DOHH2 (cell line): ENCODE results near the gene TULP4.
"Not testable (repeated sequence)": the region's sequence is repeated elsewhere in the genome, so short reads cannot be mapped to it uniquely, and the experiment has no call there.

Experiments
- H3F3A ChIP-seq: fragments of 200-600 bp; sonication (generic), shearing (Covaris generic); 2 replicates; pipeline ENCODE4 v1.6.0; 2016; ENCODE audit warnings: antibody characterized with exemption, mild to moderate bottlenecking; ENCODE audit not compliant: control insufficient read depth, insufficient read depth
- H3K27ac ChIP-seq: fragments of 200-600 bp; sonication (generic); 2 replicates; pipeline ENCODE4 v1.5.1; 2014; ENCODE audit warnings: low read depth, mild to moderate bottlenecking, low read length, moderate library complexity
- H3K27me3 ChIP-seq: fragments of 200-600 bp; sonication (generic); 2 replicates; pipeline ENCODE4 v1.6.1; 2014; ENCODE audit warnings: mild to moderate bottlenecking, low read length, mixed read lengths; ENCODE audit not compliant: control insufficient read depth
- H3K36me3 ChIP-seq: fragments of 200-600 bp; sonication (generic); 2 replicates; pipeline ENCODE4 v1.6.1; 2014; ENCODE audit warnings: mild to moderate bottlenecking, low read length, moderate library complexity, mixed read lengths; ENCODE audit not compliant: control insufficient read depth
- H3K4me1 ChIP-seq: fragments of 200-600 bp; sonication (generic); 2 replicates; pipeline ENCODE4 v1.6.1; 2014; ENCODE audit warnings: mild to moderate bottlenecking, low read length, mixed read lengths; ENCODE audit not compliant: control insufficient read depth
- H3K4me2 ChIP-seq: fragments of 200-600 bp; sonication (generic); 2 replicates; pipeline ENCODE4 v1.6.0; 2014; ENCODE audit warnings: mild to moderate bottlenecking, low read length, moderate library complexity
- H3K4me3 ChIP-seq: fragments of 200-600 bp; sonication (generic); 2 replicates; pipeline ENCODE4 v1.5.1; 2014; ENCODE audit warnings: mild to moderate bottlenecking, low read length, mixed read lengths
- H3K79me2 ChIP-seq: fragments of 200-600 bp; sonication (generic); 2 replicates; pipeline ENCODE4 v1.6.1; 2014; ENCODE audit warnings: mild to moderate bottlenecking, low read length, mixed read lengths; ENCODE audit not compliant: control insufficient read depth
- H3K9me2 ChIP-seq: fragments of 200-600 bp; sonication (generic); replicated peaks from 2 replicates; pipeline ENCODE4 v1.6.1; 2014; ENCODE audit warnings: mild to moderate bottlenecking, low read length, mixed read lengths; ENCODE audit not compliant: control insufficient read depth
- H3K9me3 ChIP-seq: fragments of 200-600 bp; sonication (generic); 2 replicates; pipeline ENCODE4 v1.6.1; 2014; ENCODE audit warnings: antibody characterized with exemption, low read length, mixed read lengths; ENCODE audit not compliant: control insufficient read depth, insufficient read depth
- H4K20me1 ChIP-seq: fragments of 200-600 bp; sonication (generic); 2 replicates; pipeline ENCODE4 v1.6.0; 2014; ENCODE audit warnings: low read depth, mild to moderate bottlenecking, antibody characterized with exemption, low read length, moderate library complexity; ENCODE audit not compliant: control insufficient read depth, insufficient read depth
- CTCF ChIP-seq: fragments of 200-600 bp; sonication (generic); IDR thresholded peaks from one replicate; pipeline ENCODE4 v1.5.1; 2014; ENCODE audit warnings: antibody characterized with exemption, mild to moderate bottlenecking, low read depth, low read length; ENCODE audit not compliant: poor library complexity, severe bottlenecking
- EZH2phosphoT487 ChIP-seq: fragments of 200-600 bp; sonication (generic); IDR thresholded peaks from 2 replicates; pipeline ENCODE4 v1.6.1; 2017; ENCODE audit warnings: borderline replicate concordance, mild to moderate bottlenecking, antibody characterized with exemption, low read length, moderate library complexity, mixed read lengths

The TULP4 gene

GRCh38 chr6:158467923-158468322, 155.7 kb downstream of the TULP4 start:
- Histone ChIP-seq H3K9me3 (no peaks in the 10 kb centered on the region), H4K20me1 (no peaks in the 10 kb centered on the region), H3K27me3 (no peaks in the 10 kb centered on the region), H3K4me1 (no peaks in the 10 kb centered on the region), H3K27ac (no peak overlapping the region), H3K79me2 (no peaks in the 10 kb centered on the region), H3K36me3 (peaks cover 22% of the 10 kb centered on the region), H3K4me2 (no peak overlapping the region), H3F3A (no peaks in the 10 kb centered on the region), H3K9me2 (no peaks in the 10 kb centered on the region), H3K4me3 (no peak overlapping the region)
- TF ChIP-seq EZH2phosphoT487 (no peak), CTCF (no peak)

GRCh38 chr6:158468666-158469065, 156.4 kb downstream of the TULP4 start:
- TF ChIP-seq EZH2phosphoT487: no peak
- no peak for TF ChIP-seq CTCF
- H3K9me3 ChIP-seq: no peaks in the 10 kb centered on the region
- H3K9me2 ChIP-seq: no peaks in the 10 kb centered on the region
- H3K4me1 ChIP-seq: no peaks in the 10 kb centered on the region
- H3F3A ChIP-seq: no peaks in the 10 kb centered on the region
- H4K20me1 ChIP-seq: no peaks in the 10 kb centered on the region
- H3K27me3 ChIP-seq: no peaks in the 10 kb centered on the region
- H3K27ac ChIP-seq: no peak overlapping the region
- no peaks in the 10 kb centered on the region for H3K79me2 ChIP-seq
- no peak overlapping the region for H3K4me3 ChIP-seq
- H3K36me3 ChIP-seq: peaks cover 22% of the 10 kb centered on the region
- H3K4me2 ChIP-seq: no peak overlapping the region

GRCh38 chr6:158470023-158470422, 157.8 kb downstream of the TULP4 start:
- not testable (repeated sequence) for H3K4me2 ChIP-seq, H3K79me2 ChIP-seq, H3K9me3 ChIP-seq, H3K4me3 ChIP-seq, H3K4me1 ChIP-seq, H3K27me3 ChIP-seq, H3K27ac ChIP-seq, H3F3A ChIP-seq, H4K20me1 ChIP-seq, H3K9me2 ChIP-seq
- H3K36me3 ChIP-seq: peaks cover 11% of the 10 kb centered on the region; the same call in 1 of the 2 replicates

- Histone ChIP-seq H3K36me3 (peaks cover 7% of the 10 kb centered on the region), H3K4me1 (peaks cover 16% of the 10 kb centered on the region), H4K20me1 (no peaks in the 10 kb centered on the region), H3K9me3 (no peaks in the 10 kb centered on the region), H3K4me2 (no peak overlapping the region), H3K9me2 (no peaks in the 10 kb centered on the region), H3K79me2 (no peaks in the 10 kb centered on the region), H3K27ac (no peak overlapping the region), H3F3A (no peaks in the 10 kb centered on the region), H3K4me3 (no peak overlapping the region), H3K27me3 (no peaks in the 10 kb centered on the region)
- TF ChIP-seq CTCF: no peak
- TF ChIP-seq EZH2phosphoT487: no peak
Observed at GRCh38 chr6:158471339-158471738, 159.1 kb downstream of the TULP4 start.
